Lung (tissue), 12 donors: ENCODE results near the gene TBC1D22A. TPM values are rescaled to one million over a fixed set of nuclear protein-coding genes. Genes with fewer than 3 reads are reported as not detected.

Experiments
- ATAC-seq: fragments of 200-7000 bp; cut with Tn5 transposase; one replicate; pipeline ENCODE4 v1.9.1; 2020; ENCODE audit warnings: moderate number of reproducible peaks; ENCODE audit not compliant: insufficient read depth, low FRiP score
- DNase-seq, 3 donors: peaks; one replicate each; pipeline ENCODE4 v3.0.0-alpha.2; 2013 to 2017
- H3K27ac ChIP-seq, 2 donors: one replicate each; pipeline ENCODE4 v1.5.1; 2013; ENCODE audit warnings: mild to moderate bottlenecking in 2 of 2, moderate library complexity in 2 of 2, control low read depth in 1 of 2, inconsistent platforms in 1 of 2, low read depth in 1 of 2, low read length in 1 of 2
- H3K27me3 ChIP-seq, 3 donors: one replicate each; pipeline ENCODE4 v1.5.1; 2013; ENCODE audit warnings: low read length in 2 of 3; ENCODE audit not compliant: control insufficient read depth in 3 of 3, insufficient read depth in 3 of 3
- H3K36me3 ChIP-seq, 4 donors: one replicate each; pipeline ENCODE4 v1.5.1; 2013; ENCODE audit warnings: low read length in 4 of 4, mild to moderate bottlenecking in 1 of 4, moderate library complexity in 1 of 4; ENCODE audit not compliant: control insufficient read depth in 4 of 4, insufficient read depth in 4 of 4
- H3K4me1 ChIP-seq, 5 donors: one replicate each; pipeline ENCODE4 v1.5.1; 2013; ENCODE audit warnings: low read length in 5 of 5, mild to moderate bottlenecking in 2 of 5, moderate library complexity in 1 of 5; ENCODE audit not compliant: control insufficient read depth in 5 of 5, insufficient read depth in 5 of 5
- H3K4me3 ChIP-seq: one replicate; pipeline ENCODE4 v1.5.1; 2013; ENCODE audit warnings: mild to moderate bottlenecking, control low read depth, moderate library complexity
- H3K9ac ChIP-seq, 2 donors: one replicate each; pipeline ENCODE4 v1.5.1; 2013; ENCODE audit warnings: low read length in 2 of 2, control low read depth in 1 of 2; ENCODE audit not compliant: insufficient read depth in 1 of 2
- H3K9me3 ChIP-seq, 4 donors: one replicate each; pipeline ENCODE4 v1.5.1; 2013; ENCODE audit warnings: low read length in 3 of 4, mild to moderate bottlenecking in 1 of 4, moderate library complexity in 1 of 4; ENCODE audit not compliant: control insufficient read depth in 4 of 4, insufficient read depth in 3 of 4
- WGBS, 2 donors: extraction: QIAGEN DNeasy Blood & Tissue Kit; methylation state at CpG; one replicate each; pipeline ENCODE4 v1.1.7; 2013; 5-methylcytosine and 5-hydroxymethylcytosine counted together
- polyA plus RNA-seq, 2 donors: library from polyadenylated mRNA; stranded (reverse); fragments of 200-250 nt; gene quantifications; one replicate each; pipeline ENCODE4 v1.2.1, GENCODE V29; 2013
- total RNA-seq, 2 donors: library from RNA; depleted of rRNA in 1 of 2; stranded (reverse); fragments of >200 nt in 1 of 2; gene quantifications; one replicate each; pipeline ENCODE4 v1.2.1, GENCODE V29; 2014 to 2021
- TF ChIP-seq, protein P1 (sequence below): IDR thresholded peaks from 2 replicates; pipeline ENCODE4 v1.5.1; 2012; ENCODE audit warnings: mild to moderate bottlenecking; ENCODE audit errors: control extremely low read depth, extremely low read depth
- donor health status: control.
- donor health status: control.
- donor health status: Bipolar disorder and iron deficiency.
- donor health status: healthy.
- donor health status: DM: yes; HTN: yes; CAD: no.

The TBC1D22A gene
- total and polyA plus RNA-seq, 4 donors: 20.2 to 38.4 (median 21.0) TPM

DNA sequence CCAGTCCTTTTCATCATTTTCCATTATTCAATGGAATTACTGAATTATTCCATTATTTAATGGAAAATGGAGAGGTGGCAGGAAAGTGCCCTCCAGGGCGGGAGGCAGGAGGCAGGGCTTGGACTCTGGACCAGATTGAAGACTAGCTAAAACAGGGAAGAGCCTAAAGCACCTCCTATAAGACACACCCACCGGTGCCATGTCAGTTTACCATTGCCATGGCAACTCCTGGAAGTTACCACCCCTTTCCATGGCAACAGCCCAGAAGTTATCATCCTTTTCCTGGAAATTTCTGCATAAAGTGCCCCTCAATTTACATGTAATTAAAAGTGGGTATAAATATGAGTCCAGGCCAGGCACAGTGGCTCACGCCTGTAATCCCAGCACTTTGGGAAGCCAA is 443.7 kb downstream of the TBC1D22A start:
- H3K9me3 ChIP-seq: peaks cover 0 to 2% (median 0%) of the 10 kb centered on the region in 4 donors
- TF ChIP-seq, protein P1, sequence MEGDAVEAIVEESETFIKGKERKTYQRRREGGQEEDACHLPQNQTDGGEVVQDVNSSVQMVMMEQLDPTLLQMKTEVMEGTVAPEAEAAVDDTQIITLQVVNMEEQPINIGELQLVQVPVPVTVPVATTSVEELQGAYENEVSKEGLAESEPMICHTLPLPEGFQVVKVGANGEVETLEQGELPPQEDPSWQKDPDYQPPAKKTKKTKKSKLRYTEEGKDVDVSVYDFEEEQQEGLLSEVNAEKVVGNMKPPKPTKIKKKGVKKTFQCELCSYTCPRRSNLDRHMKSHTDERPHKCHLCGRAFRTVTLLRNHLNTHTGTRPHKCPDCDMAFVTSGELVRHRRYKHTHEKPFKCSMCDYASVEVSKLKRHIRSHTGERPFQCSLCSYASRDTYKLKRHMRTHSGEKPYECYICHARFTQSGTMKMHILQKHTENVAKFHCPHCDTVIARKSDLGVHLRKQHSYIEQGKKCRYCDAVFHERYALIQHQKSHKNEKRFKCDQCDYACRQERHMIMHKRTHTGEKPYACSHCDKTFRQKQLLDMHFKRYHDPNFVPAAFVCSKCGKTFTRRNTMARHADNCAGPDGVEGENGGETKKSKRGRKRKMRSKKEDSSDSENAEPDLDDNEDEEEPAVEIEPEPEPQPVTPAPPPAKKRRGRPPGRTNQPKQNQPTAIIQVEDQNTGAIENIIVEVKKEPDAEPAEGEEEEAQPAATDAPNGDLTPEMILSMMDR: no peak
- H3K4me1 ChIP-seq: peaks cover 0 to 24% (median 0%) of the 10 kb centered on the region in 5 donors
- H3K36me3 ChIP-seq: no peaks in the 10 kb centered on the region
- 90 to 94% methylated on average over 3 of the region's 3 CpGs for WGBS, 2 donors
- H3K4me3 ChIP-seq: no peak overlapping the region
- no peaks in the 10 kb centered on the region for H3K27me3 ChIP-seq
- H3K27ac ChIP-seq: no peak overlapping the region
- ATAC-seq: no peak
- no peak for DNase-seq
- H3K9ac ChIP-seq: no peak overlapping the region

DNA sequence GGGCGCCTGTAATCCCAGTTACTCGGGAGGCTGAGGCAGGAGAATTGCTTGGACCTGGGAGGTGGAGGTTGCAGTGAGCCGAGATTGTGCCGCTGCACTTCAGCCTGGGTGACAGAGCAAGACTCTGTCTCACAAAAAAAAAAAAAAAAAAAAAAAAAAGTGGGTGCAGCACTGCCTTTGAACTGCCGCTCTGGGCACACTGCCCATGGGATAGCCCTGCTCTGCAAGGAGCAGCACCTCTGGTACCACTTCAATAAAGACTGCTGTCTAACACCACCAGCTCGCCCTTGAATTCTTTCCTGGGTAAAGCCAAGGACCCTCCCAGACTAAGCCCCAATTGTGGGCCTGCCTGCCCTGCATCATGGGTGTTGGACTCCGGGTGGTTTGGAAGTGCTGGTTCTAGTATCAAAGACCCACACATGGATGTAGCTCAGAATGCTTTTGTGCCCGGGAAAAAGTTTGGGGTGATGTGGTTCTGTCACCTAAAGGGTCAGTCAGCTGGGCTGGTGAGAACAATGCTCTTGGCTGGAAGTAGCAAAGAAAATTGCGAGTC is 444.3 kb downstream of the TBC1D22A start:
- no peak for ATAC-seq
- TF ChIP-seq, protein P1: no peak
- H3K27ac ChIP-seq: no peak overlapping the region
- no peak for DNase-seq
- peaks cover 0 to 2% (median 0%) of the 10 kb centered on the region in 4 donors for H3K9me3 ChIP-seq
- no peak overlapping the region for H3K4me3 ChIP-seq
- no peaks in the 10 kb centered on the region for H3K27me3 ChIP-seq
- WGBS, 2 donors: 89 to 96% methylated on average over 9 of the region's 9 CpGs
- H3K36me3 ChIP-seq: no peaks in the 10 kb centered on the region
- H3K9ac ChIP-seq: no peak overlapping the region
- peaks cover 0 to 20% (median 0%) of the 10 kb centered on the region in 5 donors for H3K4me1 ChIP-seq

DNA sequence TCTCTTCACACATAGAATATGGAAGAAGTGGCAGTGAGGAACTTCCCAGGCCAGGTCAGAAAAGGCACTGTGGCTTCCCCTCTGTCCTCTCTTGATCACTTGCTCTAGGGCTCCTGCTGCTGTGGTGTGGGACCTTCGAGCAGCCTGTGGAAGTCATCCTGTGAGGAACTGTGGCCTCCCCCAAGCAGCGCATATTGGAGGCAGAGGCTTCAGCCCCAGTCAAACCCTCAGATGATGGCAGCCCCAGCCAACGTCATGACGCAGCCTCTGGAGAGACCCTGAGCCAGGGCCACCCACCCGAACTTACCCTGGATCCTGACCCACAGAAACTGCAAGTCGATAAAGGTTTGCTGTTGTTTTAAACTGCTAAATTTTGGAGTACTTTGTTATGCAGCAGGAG is 444.9 kb downstream of the TBC1D22A start:
- H3K9ac ChIP-seq: no peak overlapping the region
- ATAC-seq (no peak), DNase-seq (no peak)
- H3K4me1 ChIP-seq: peaks cover 0 to 20% (median 0%) of the 10 kb centered on the region in 5 donors
- H3K27me3 ChIP-seq: no peaks in the 10 kb centered on the region
- TF ChIP-seq, protein P1: no peak
- H3K4me3 ChIP-seq: no peak overlapping the region
- WGBS, 2 donors: 88 to 89% methylated on average over 6 of the region's 6 CpGs
- H3K9me3 ChIP-seq: peaks cover 0 to 2% (median 0%) of the 10 kb centered on the region in 4 donors
- no peak overlapping the region for H3K27ac ChIP-seq
- no peaks in the 10 kb centered on the region for H3K36me3 ChIP-seq
